ENCODE measurements around the gene PPP1R9B. TPM values are rescaled to one million over a fixed set of nuclear protein-coding genes. Genes with fewer than 3 reads are reported as not detected.

The PPP1R9B gene
- total RNA-seq, 1 experiment from 2014 or later: 21.7 TPM

DNA sequence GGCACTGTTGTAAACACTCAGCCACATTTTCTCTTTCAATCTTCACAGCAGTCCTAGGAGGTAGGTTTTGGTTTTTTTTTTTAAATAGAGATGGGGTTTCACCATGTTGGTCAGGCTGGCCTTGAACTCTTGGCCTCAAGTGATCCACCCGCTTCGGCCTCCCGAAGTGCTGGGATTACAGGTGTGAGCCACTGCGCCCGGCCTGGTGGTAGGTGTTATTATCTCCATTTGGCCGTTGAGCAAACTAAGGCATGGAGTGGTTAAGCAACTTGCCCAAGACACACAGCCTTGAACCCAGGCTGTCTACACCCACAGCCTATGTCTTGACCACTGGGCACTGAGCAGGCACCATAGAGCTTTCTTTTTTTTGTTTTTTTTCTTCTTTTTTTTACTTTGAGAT lies 24.0 kb upstream of the PPP1R9B start:
- POLR2A ChIA-PET: no interaction called here
- no peak for ATAC-seq
- H3K4me3 Mint-ChIP-seq: no peak overlapping the region
- H3K4me1 Mint-ChIP-seq: peaks cover 19% of the 10 kb centered on the region
- DNase-seq (ENCODE audit: low spot score): no peak
- H3K27ac Mint-ChIP-seq: no peak overlapping the region
- H3K36me3 Mint-ChIP-seq: no peaks in the 10 kb centered on the region
- H3K27me3 Mint-ChIP-seq (ENCODE audit: low read depth): peaks cover 6% of the 10 kb centered on the region; the same call in 1 of the 2 replicates
- TF ChIP-seq, protein P1, sequence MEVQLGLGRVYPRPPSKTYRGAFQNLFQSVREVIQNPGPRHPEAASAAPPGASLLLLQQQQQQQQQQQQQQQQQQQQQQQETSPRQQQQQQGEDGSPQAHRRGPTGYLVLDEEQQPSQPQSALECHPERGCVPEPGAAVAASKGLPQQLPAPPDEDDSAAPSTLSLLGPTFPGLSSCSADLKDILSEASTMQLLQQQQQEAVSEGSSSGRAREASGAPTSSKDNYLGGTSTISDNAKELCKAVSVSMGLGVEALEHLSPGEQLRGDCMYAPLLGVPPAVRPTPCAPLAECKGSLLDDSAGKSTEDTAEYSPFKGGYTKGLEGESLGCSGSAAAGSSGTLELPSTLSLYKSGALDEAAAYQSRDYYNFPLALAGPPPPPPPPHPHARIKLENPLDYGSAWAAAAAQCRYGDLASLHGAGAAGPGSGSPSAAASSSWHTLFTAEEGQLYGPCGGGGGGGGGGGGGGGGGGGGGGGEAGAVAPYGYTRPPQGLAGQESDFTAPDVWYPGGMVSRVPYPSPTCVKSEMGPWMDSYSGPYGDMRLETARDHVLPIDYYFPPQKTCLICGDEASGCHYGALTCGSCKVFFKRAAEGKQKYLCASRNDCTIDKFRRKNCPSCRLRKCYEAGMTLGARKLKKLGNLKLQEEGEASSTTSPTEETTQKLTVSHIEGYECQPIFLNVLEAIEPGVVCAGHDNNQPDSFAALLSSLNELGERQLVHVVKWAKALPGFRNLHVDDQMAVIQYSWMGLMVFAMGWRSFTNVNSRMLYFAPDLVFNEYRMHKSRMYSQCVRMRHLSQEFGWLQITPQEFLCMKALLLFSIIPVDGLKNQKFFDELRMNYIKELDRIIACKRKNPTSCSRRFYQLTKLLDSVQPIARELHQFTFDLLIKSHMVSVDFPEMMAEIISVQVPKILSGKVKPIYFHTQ (CRISPR knock-in tag; IDR thresholded peaks at IDR 0.05): no peak
- TF ChIP-seq ESRRA (CRISPR knock-in tag; IDR thresholded peaks at IDR 0.05; ENCODE audit: borderline replicate concordance): no peak
- TF ChIP-seq, protein P2, sequence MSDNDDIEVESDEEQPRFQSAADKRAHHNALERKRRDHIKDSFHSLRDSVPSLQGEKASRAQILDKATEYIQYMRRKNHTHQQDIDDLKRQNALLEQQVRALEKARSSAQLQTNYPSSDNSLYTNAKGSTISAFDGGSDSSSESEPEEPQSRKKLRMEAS (CRISPR knock-in tag; IDR thresholded peaks at IDR 0.05): no peak
- TF ChIP-seq, protein P3, sequence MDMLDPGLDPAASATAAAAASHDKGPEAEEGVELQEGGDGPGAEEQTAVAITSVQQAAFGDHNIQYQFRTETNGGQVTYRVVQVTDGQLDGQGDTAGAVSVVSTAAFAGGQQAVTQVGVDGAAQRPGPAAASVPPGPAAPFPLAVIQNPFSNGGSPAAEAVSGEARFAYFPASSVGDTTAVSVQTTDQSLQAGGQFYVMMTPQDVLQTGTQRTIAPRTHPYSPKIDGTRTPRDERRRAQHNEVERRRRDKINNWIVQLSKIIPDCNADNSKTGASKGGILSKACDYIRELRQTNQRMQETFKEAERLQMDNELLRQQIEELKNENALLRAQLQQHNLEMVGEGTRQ (CRISPR knock-in tag; IDR thresholded peaks at IDR 0.05): no peak
- TF ChIP-seq E2F5 (CRISPR knock-in tag; IDR thresholded peaks at IDR 0.05): no peak
- no peak for TF ChIP-seq NR3C1 (CRISPR knock-in tag; conservative IDR thresholded peaks at IDR 0.05; ENCODE audit: low read depth)
- no peak for TF ChIP-seq TP53 (CRISPR knock-in tag; IDR thresholded peaks at IDR 0.05)
- TF ChIP-seq, protein P4, sequence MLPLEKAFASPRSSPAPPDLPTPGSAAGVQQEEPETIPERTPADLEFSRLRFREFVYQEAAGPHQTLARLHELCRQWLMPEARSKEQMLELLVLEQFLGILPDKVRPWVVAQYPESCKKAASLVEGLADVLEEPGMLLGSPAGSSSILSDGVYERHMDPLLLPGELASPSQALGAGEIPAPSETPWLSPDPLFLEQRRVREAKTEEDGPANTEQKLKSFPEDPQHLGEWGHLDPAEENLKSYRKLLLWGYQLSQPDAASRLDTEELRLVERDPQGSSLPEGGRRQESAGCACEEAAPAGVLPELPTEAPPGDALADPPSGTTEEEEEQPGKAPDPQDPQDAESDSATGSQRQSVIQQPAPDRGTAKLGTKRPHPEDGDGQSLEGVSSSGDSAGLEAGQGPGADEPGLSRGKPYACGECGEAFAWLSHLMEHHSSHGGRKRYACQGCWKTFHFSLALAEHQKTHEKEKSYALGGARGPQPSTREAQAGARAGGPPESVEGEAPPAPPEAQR (CRISPR knock-in tag; IDR thresholded peaks at IDR 0.05): no peak
- TF ChIP-seq, protein P5, sequence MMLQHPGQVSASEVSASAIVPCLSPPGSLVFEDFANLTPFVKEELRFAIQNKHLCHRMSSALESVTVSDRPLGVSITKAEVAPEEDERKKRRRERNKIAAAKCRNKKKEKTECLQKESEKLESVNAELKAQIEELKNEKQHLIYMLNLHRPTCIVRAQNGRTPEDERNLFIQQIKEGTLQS (CRISPR knock-in tag; conservative IDR thresholded peaks at IDR 0.05): no peak
- TF ChIP-seq ETV6 (CRISPR knock-in tag; IDR thresholded peaks at IDR 0.05): no peak
- TF ChIP-seq, protein P6, sequence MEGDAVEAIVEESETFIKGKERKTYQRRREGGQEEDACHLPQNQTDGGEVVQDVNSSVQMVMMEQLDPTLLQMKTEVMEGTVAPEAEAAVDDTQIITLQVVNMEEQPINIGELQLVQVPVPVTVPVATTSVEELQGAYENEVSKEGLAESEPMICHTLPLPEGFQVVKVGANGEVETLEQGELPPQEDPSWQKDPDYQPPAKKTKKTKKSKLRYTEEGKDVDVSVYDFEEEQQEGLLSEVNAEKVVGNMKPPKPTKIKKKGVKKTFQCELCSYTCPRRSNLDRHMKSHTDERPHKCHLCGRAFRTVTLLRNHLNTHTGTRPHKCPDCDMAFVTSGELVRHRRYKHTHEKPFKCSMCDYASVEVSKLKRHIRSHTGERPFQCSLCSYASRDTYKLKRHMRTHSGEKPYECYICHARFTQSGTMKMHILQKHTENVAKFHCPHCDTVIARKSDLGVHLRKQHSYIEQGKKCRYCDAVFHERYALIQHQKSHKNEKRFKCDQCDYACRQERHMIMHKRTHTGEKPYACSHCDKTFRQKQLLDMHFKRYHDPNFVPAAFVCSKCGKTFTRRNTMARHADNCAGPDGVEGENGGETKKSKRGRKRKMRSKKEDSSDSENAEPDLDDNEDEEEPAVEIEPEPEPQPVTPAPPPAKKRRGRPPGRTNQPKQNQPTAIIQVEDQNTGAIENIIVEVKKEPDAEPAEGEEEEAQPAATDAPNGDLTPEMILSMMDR (IDR thresholded peaks at IDR 0.05): no peak
- no peak for TF ChIP-seq SMAD3 (CRISPR knock-in tag; IDR thresholded peaks at IDR 0.05; ENCODE audit: borderline replicate concordance)
- no peak for TF ChIP-seq RELA (CRISPR knock-in tag; IDR thresholded peaks at IDR 0.05; ENCODE audit: borderline replicate concordance)
- no peak for TF ChIP-seq ZNF232 (CRISPR knock-in tag; IDR thresholded peaks at IDR 0.05)
- TF ChIP-seq TEAD1 (CRISPR knock-in tag; IDR thresholded peaks at IDR 0.05): no peak
- no peak for TF ChIP-seq IRF1 (CRISPR knock-in tag; IDR thresholded peaks at IDR 0.05)
- no peak for TF ChIP-seq FOXP4 (CRISPR knock-in tag; IDR thresholded peaks at IDR 0.05)
- TF ChIP-seq, protein P7, sequence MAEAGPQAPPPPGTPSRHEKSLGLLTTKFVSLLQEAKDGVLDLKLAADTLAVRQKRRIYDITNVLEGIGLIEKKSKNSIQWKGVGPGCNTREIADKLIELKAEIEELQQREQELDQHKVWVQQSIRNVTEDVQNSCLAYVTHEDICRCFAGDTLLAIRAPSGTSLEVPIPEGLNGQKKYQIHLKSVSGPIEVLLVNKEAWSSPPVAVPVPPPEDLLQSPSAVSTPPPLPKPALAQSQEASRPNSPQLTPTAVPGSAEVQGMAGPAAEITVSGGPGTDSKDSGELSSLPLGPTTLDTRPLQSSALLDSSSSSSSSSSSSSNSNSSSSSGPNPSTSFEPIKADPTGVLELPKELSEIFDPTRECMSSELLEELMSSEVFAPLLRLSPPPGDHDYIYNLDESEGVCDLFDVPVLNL (CRISPR knock-in tag; IDR thresholded peaks at IDR 0.05; ENCODE audit: borderline replicate concordance, low read depth): no peak
- no peaks in the 10 kb centered on the region for H3K9me3 Mint-ChIP-seq
- CTCF ChIA-PET: interaction anchor here (2.0 to 2.9 kb wide), 2 partner anchors 26 to 100 kb away, joined by 5 to 14 read pairs; partner anchors contain the start of genes COL1A1 and TMEM92

All from WTC11 (cell line).